GM18505 (cell line): ENCODE data around the gene TOX2.

ENCODE experiments used
- ATAC-seq: cut with Tn5 transposase; IDR thresholded peaks from one replicate; pipeline ENCODE4 v1.9.1; 2021; ENCODE audit not compliant: unreplicated experiment
- POLR2A ChIP-seq: IDR thresholded peaks from 4 replicates; pipeline ENCODE4 v1.6.1; 2011; ENCODE audit warnings: borderline replicate concordance; ENCODE audit not compliant: insufficient read depth, insufficient read length; ENCODE audit errors: extremely low read depth

TOX2 gene

DNA sequence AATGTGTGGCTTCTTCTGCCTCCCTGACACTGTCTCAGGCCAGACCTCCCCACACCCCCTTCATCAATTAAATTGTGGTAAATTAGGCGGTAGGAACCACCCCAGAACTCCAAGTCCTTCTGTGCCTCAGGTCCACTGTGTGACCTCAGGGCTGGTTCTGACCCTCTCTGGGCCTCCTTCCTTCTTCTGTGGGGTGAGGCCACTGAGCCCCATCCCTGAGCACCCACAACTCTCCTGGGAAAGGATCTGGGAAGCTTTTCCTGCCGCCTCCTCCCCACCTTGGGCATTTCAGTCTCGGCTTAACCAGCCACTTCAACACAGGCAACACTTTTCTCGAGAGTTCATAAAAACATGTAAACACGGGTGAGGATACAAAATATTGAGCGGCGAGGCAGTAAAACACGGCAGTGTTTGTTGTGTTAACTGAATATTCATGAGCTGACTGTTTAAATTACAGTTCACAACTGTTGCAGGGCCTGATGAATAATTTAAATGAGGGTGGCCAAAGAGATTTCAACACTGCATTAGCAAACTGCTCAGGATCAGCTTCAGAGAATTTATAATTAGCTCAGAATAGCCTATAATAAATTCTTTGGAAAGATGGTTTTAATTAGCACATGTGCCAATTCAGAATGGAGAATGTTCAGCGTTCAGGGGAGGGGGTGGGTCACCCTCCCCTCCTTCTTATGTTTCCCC, 112.1 kb downstream of the TOX2 start:
- TF ChIP-seq POLR2A = no peak
- no peak for ATAC-seq

DNA sequence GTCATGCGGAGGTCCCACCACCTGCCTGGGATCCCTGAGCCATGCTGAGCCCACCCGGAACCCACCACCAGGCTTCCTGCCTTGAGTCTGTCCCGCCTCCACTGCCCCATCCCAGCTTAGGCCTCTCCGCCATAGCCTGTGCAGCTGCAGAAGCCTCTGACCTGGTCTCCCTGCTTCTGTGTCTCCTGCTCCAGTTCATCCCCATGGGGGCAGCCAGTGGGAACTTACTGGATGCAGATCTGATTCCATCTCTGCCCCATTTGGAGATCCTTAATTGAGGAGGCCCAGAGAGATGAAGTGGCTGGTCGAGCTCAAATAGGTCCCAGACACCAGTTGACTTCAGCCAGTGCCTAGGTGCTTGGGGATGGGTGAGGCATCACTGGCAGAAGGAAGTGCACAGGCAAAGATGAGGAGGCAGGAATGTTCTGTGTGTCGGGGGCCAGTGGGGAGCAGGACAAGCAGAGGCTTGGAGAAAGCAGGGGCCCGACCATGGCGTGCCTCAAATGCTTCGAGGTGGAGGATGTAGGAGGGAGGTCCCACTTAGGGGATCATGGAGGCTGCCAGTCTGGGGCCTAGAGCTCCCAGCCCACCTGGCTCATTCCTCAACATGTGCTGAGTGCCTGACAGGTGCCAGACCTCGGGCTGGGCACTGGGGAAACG, 112.8 kb downstream of the TOX2 start:
- ATAC-seq = no peak
- TF ChIP-seq POLR2A = no peak

DNA sequence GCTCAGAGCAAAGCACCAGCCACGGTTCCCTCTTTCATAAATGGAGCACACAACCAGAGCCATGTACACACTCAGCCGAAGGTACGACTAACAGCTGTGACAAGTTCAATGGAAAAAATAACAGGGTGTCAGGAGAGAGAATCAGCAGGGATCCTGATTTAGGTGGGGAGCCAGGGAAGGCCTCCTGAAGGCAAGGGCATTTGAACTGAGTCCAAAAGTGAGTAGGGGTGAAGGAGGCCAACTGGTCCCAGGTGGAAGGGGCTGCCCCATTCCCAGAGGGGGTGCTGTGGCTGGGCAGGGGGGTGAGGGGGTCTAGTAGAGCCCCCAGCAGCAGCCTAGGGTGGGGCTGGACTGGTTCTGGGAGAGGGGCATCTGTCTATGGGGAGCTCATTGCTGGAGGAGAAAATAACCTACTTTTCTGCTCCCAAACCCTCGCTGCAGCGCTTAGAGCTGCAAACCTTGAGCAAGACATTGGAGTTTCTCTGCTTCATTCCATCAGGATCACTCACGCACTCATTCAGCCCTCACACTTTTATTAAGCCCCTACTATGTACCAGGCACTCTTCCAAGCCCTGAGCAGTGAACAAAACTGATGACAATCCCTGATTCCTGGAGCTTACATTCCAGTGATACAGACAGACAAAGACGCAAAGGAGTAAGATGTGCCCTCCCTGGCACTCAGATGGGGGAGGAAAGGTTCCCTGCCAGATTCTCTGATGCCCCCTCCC, 113.5 kb downstream of the TOX2 start:
- no peak for TF ChIP-seq POLR2A
- no peak for ATAC-seq

DNA sequence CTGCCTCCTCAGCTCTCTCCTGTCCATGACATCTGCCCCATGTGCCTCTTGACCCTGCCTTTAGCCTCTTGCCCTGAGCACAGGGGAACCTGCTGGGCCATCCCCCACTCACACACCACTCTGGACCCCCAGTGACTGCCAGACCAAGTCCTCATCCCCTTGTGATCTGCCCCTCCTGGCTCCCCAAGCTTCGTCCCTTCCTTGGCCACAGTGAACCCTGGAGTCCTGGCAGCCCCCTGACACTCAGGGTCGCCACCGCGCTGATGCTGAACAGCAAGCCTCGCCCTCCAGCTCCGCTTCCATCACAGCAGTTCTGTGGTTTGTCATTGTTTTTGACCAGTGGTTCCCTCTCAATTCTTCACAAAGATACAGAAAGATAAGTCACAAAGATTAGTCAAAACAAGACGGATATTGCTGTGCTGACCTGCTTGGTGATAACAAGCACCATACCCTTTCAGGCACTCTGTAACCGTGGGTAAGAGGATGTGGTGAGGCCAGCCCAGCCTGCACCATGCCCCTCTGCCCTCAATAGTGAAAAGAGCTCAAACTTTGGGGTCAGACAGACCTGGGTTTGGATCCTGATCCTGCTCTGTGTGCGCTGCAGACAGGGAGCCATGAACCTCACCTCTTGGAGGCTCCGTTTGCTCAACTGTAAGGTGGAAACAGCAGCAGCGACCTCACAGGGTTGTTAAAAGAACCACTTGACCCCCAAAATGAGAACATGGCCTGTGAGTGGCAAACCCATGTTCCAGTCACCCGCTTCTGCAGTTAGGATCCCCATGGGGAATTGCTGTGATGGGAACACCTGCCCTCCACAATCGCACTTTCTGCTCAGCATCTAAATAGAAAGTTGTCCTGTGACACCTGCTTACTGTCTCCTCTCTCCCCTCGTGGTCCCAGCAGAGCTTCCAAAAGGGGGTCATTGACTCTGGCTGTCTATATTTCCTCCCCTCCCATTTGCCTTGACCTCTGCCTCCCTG, 114.5 kb downstream of the TOX2 start:
- ATAC-seq = no peak
- no peak for TF ChIP-seq POLR2A

DNA sequence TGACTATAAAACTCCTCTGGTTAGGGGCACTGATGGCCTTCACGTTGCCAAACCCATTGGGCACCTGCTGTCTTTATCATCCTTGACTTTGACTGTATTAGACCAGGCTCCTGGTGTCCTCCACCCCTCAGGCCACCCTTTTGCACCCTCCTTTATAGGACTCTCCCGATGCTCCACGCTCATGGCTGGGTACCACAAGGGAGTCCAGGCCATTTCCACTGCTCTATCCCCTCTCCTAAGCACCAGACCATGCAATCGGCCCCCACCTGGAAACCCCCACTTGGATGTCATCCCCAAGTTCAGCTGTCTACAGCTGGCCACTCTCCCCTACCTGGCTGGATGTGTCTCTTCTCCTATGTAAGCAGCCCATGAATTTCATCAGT, 115.2 kb downstream of the TOX2 start:
- ATAC-seq = no peak
- TF ChIP-seq POLR2A = no peak

DNA sequence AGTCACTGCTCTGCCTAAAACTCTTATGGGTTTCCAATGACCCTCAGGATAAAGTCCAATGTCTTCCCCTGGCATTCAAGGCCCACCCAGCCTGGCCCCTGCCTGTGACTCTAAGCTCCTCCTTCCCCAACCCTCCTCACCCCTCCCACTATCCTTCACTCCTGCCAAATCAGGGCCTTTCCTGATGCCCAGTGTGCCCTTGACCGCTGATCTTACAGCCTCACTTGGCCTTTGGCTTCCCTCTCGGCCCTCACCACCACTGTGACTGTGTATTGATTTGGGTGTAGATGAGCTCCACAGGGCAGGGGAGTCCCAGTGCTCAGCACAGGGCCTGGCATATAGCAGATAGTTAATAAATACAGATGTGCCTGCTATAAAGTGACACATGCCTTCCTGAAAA, 115.7 kb downstream of the TOX2 start:
- no peak for TF ChIP-seq POLR2A
- no peak for ATAC-seq

DNA sequence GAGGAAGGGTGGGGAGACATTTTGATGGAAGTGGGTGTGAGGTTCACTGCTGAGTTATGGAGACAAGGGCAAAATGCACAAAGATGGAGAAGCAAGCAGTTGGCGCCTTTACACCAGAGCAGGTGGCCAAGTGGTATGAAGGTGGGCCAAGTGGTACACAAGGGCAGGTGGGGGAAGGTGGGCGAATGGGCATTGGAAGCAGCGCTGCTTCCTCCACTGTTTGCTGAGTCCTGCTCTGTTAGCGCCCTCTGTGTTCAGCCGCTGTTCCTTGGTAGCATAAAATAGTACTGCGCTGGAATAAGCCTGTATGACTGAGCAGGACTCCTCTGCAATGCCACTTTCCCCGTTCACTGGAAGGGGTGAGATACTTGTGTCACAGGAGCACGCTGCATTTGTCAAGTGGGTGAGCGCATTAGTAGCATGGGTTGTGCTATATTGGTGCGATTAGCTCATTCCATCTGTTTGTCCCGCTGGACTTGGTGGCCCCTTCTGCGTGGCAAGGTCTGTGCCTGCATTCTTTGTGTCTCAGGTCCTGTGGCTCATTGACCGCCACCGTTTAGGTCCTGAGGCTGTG, 116.4 kb downstream of the TOX2 start:
- no peak for TF ChIP-seq POLR2A
- ATAC-seq = no peak

DNA sequence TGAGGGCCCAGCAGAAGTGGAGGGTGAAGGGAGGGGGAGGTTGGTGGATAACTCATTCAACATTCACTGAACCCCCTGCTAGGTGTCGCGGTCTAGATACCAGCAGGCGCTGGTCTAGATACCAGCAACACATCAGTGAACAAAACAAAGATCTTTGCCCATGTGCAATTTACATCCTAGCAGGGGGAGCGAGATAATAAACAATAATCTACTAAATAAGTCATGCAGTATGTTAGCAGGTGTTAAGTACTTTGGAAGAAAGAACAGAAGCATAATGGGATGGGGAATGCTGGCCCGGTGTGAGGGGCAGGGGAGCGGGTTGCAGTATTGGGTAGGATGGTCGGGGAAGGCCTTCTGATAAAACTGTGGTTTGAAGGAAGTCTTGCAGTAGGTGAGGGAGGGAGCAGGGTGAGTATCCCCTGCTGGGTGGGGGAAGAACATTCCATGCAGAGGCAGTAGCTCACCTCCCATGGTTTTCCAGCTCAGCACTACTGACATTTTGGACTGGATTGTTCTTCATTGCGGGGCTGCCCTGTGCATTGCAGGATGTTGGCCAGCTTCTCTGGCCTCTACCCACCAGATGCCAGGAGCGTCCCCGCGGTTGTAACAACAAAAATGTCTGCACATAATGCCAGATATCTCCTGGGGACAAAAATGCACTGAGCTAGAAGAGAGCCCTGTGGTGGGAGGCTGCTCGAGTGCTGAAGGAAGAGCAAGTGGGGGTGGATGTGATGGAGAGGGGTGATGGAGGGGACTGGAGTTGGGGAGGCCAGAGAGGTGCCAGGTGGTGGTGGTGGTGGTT, 117.3 kb downstream of the TOX2 start:
- TF ChIP-seq POLR2A = no peak
- no peak for ATAC-seq

DNA sequence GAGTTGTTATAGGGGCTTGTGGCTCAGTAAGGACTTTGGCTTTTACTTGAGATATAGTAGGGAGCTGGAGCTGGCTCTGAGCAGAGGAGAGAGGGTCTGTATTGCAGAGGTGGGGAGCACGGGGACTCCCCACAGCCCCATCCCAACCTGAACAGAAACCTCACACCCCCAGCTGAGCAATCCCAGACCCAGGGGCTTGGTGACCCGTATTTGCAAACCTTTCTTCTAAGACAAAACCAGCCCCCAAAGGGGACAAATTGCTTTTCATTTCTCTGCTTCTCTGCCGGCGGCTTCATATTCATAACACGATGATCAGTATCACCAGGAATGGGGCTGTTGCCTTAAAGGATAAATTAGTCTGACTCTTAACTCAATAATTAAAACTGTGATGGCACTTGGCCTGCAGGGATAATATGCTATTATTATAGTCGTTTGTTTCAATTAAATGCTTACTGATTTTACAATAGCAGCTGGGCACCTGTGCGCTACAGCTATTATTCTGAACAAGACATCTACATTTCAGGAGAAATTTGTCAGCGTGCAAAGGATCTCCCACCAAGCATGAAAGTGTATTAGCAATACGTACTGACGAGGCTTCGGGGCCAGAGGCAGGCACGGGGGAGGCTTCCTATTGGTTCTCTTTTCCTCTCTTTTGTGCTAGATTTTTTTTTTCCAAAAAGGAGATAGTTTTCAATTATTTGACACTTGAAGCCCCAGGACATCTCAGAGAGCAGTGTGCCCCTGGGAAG, 118.1 kb downstream of the TOX2 start:
- no peak for TF ChIP-seq POLR2A
- no peak for ATAC-seq

DNA sequence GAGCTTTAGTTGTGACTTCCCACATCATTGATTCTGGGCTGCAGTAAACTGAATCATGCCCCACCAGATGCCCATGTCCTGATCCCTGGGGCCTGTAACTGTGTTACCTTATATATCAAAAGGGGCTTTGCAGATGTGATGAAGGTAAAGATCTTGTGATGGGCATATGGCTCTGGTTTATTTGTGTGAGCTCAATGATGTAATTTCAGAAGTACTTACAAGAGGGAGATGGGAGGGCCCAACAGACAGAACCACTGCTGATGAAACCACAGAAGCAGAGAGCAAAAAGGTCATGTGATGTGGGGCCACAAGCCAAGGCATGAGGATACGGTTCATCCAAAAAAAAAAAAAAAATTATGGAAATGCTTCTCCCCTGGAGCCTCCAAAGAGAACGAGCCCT, 118.7 kb downstream of the TOX2 start:
- ATAC-seq = no peak
- TF ChIP-seq POLR2A = no peak

DNA sequence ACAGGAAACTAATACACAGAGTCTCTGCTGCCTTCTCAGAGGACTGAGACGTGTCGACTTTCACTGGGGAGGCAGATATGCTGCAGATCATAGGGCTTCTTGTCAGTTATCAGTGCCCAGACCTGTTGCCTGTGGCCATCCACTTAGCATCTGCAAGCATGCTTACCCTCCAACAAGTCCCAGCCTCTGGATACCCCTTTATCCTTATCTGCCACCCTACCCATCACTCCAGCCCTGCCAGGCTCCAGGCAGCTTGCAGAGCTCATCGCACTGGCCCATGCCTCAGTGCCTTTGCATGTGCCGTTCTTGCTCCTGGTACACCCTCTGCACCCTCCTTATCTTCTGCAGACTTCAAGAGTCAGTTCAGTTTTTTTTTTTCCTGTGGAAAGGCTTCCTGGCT, 119.2 kb downstream of the TOX2 start:
- no peak for ATAC-seq
- no peak for TF ChIP-seq POLR2A
